Measurements from ENCODE around the gene C6orf89. TPM values are rescaled to one million over a fixed set of nuclear protein-coding genes. Genes with fewer than 3 reads are reported as not detected.

C6orf89 gene
- total and polyA plus RNA-seq, 2 of the 8 experiments (the other 6 are each of a cell fraction or from before 2014, with no cell fraction given) = 4.6 to 12.3 TPM

DNA sequence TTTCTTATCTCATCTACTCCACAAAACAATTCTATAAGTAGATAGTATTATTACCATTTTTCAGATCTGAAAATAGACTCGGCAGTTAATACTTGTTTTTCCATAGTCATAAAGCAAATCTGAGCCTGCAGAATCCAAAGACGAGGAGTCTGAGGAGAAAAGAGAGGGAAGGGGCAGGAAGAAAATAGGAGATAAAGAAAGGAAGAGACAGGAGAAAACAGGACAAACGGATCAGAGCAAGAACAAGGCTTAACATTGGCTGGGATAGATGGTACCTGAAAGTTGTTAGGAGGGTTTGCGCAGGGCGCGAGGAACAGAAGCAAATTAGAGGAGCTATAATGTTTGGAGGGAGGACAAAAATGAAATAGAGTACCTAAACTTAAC, 10.5 kb upstream of the C6orf89 start:
- H2BK15ac ChIP-seq (ENCODE audit: low read length) = no peak overlapping the region
- POLR2A ChIA-PET (ENCODE audit: partially characterized antibody) = interaction anchor here (0.6 to 3.6 kb wide), 22 partner anchors 10 to 143 kb away, joined by 3 to 35 read pairs (median 4); partner anchors contain the start of genes C6orf89 and MTCH1
- H3K14ac ChIP-seq (ENCODE audit: insufficient read length) = no peak overlapping the region
- 65% methylated on average over 6 of the region's 6 CpGs; no CpG with 5 or more reads in 1 of the 2 experiments for WGBS, 2 experiments (ENCODE audit: extremely low coverage in 1 of 2, insufficient coverage in 1 of 2, insufficient read length in 1 of 2, insufficient replicate concordance in 2 of 2, low coverage in 1 of 2, low lambda C conversion rate in 2 of 2, missing lambda C conversion rate in 1 of 2)
- H3K9me3 ChIP-seq (ENCODE audit: insufficient read depth in 2 of 2, low read depth in 1 of 2, low read length in 1 of 2) = no peaks in the 10 kb centered on the region
- no peak overlapping the region for H4K8ac ChIP-seq (ENCODE audit: extremely low read depth, insufficient read depth, low read length)
- H3K4ac ChIP-seq (replicated peaks; ENCODE audit: insufficient read length, low read depth, low read length) = no peak overlapping the region
- peak overlapping the region in 3 of 4 experiments; percentile 59 to 99 (median 94); a peak in 4 of 7 replicates for H3K9ac ChIP-seq (replicated peaks in 1 of 4; ENCODE audit: extremely low read depth in 1 of 4, low read depth in 3 of 4, low read length in 3 of 4)
- FAIRE-seq = no peak
- no peak overlapping the region for H3K56ac ChIP-seq (replicated peaks; ENCODE audit: insufficient read length, low read depth, low read length)
- no peak overlapping the region for H2AK5ac ChIP-seq (ENCODE audit: low read depth, low read length)
- H3K27ac ChIP-seq (ENCODE audit: low read depth, low read length) = peak overlapping the region; percentile 93; the same call in 1 of the 2 replicates
- no peak overlapping the region for H4K5ac ChIP-seq (ENCODE audit: insufficient read length, low read depth, low read length)
- no peak for DNase-seq (ENCODE audit: low read depth in 1 of 2, low spot score in 2 of 2)
- H2BK20ac ChIP-seq (ENCODE audit: low read length) = no peak overlapping the region
- H2AFZ ChIP-seq (ENCODE audit: low read length) = peak overlapping the region; percentile 96; the same call in 1 of the 2 replicates
- H3K27me3 ChIP-seq (replicated peaks in 1 of 4; ENCODE audit: control insufficient read depth in 3 of 4, extremely low read depth in 1 of 4, insufficient read depth in 3 of 4, low read length in 3 of 4) = no peaks in the 10 kb centered on the region
- peaks cover 0 to 4% (median 1%) of the 10 kb centered on the region in 4 experiments; a peak in 3 of 7 replicates for H3K4me1 ChIP-seq (replicated peaks in 1 of 4; ENCODE audit: control insufficient read depth in 3 of 4, insufficient read depth in 4 of 4, low read length in 3 of 4)
- H3K79me1 ChIP-seq (ENCODE audit: low read depth, low read length) = no peaks in the 10 kb centered on the region; the same call in 1 of the 2 replicates
- H3K23me2 ChIP-seq (ENCODE audit: low read depth, low read length) = peaks cover 4% of the 10 kb centered on the region; the same call in 1 of the 2 replicates
- no peak overlapping the region for H3K23ac ChIP-seq (ENCODE audit: insufficient read length)
- no peaks in the 10 kb centered on the region for H4K20me1 ChIP-seq (replicated peaks in 1 of 2; ENCODE audit: control insufficient read depth in 1 of 2, insufficient read depth in 2 of 2, low read length in 2 of 2)
- H3K36me3 ChIP-seq (ENCODE audit: control insufficient read depth in 2 of 4, insufficient read depth in 4 of 4, low read length in 3 of 4) = peaks cover 2 to 15% (median 5%) of the 10 kb centered on the region in 4 experiments; a peak in 7 of 8 replicates
- no peak overlapping the region for H2BK5ac ChIP-seq (ENCODE audit: low read depth, low read length)
- peak overlapping the region; percentile 66 to 79 for H3K4me2 ChIP-seq (ENCODE audit: insufficient read depth in 1 of 2, low read depth in 2 of 2, low read length in 2 of 2)
- no peak for TF ChIP-seq BRCA1 (IDR thresholded peaks at IDR 0.05; ENCODE audit: low read depth, low read length)
- TF ChIP-seq TEAD4 (IDR thresholded peaks at IDR 0.05; ENCODE audit: low read depth, low read length) = no peak
- no peak for TF ChIP-seq CREB1 (IDR thresholded peaks at IDR 0.05)
- TF ChIP-seq CTBP2 (IDR thresholded peaks at IDR 0.05; ENCODE audit: borderline replicate concordance, insufficient read depth, insufficient read length, low read length) = no peak
- no peak for TF ChIP-seq TAF1 (IDR thresholded peaks at IDR 0.05; ENCODE audit: low read depth, low read length)
- no peak for TF ChIP-seq SP4 (IDR thresholded peaks at IDR 0.05; ENCODE audit: low read length)
- no peak for TF ChIP-seq MAFK (IDR thresholded peaks at IDR 0.05; ENCODE audit: low read depth, low read length)
- no peak for TF ChIP-seq RAD21 (IDR thresholded peaks at IDR 0.05 in 1 of 2, conservative IDR thresholded peaks at IDR 0.05 in 1 of 2; ENCODE audit: low read depth in 2 of 2, low read length in 2 of 2)
- TF ChIP-seq, protein P1, sequence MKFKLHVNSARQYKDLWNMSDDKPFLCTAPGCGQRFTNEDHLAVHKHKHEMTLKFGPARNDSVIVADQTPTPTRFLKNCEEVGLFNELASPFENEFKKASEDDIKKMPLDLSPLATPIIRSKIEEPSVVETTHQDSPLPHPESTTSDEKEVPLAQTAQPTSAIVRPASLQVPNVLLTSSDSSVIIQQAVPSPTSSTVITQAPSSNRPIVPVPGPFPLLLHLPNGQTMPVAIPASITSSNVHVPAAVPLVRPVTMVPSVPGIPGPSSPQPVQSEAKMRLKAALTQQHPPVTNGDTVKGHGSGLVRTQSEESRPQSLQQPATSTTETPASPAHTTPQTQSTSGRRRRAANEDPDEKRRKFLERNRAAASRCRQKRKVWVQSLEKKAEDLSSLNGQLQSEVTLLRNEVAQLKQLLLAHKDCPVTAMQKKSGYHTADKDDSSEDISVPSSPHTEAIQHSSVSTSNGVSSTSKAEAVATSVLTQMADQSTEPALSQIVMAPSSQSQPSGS (IDR thresholded peaks at IDR 0.05; ENCODE audit: low read length) = no peak
- no peak overlapping the region for H3K18ac ChIP-seq (ENCODE audit: extremely low read depth, low read length)
- CTCF ChIA-PET (ENCODE audit: partially characterized antibody) = interaction anchor here (0.6 to 6.5 kb wide), 15 partner anchors 9 to 1559 kb away, joined by 3 to 77 read pairs (median 5); partner anchors contain the start of gene C6orf89
- no peak overlapping the region for H2BK120ac ChIP-seq (replicated peaks; ENCODE audit: low read depth, low read length)
- peaks cover 0 to 31% of the 10 kb centered on the region in 2 experiments; a peak in 2 of 4 replicates for H3K79me2 ChIP-seq (ENCODE audit: control insufficient read depth in 1 of 2, insufficient read depth in 2 of 2, low read length in 2 of 2)
- no peak overlapping the region for H4K91ac ChIP-seq (replicated peaks; ENCODE audit: insufficient read length, low read length)
- no peak overlapping the region for H2BK12ac ChIP-seq (ENCODE audit: low read depth, low read length)
- peak overlapping the region; percentile 83 to 91 (median 87) for H3K4me3 ChIP-seq (ENCODE audit: extremely low read depth in 1 of 4, insufficient read depth in 2 of 4, low read depth in 3 of 4, low read length in 4 of 4)
